NB4 (cell line): ENCODE measurements around the gene GPR39.

Experiments used
- DNase-seq: peaks from one replicate; pipeline ENCODE4 v3.0.0; 2010; ENCODE audit warnings: low read depth
- H3K4me3 ChIP-seq: one replicate; pipeline ENCODE4 v1.5.1; 2011; ENCODE audit warnings: mild to moderate bottlenecking, low read depth, low read length, moderate library complexity
- CTCF ChIP-seq: IDR thresholded peaks from one replicate; pipeline ENCODE4 v1.5.1; 2012; ENCODE audit warnings: low read depth, low read length
- MAX ChIP-seq: IDR thresholded peaks from 2 replicates; pipeline ENCODE4 v1.6.1; 2011; ENCODE audit warnings: low read depth, low read length
- MYC ChIP-seq: IDR thresholded peaks from 2 replicates; pipeline ENCODE4 v1.6.1; 2011; ENCODE audit warnings: low read depth, low read length
- POLR2A ChIP-seq: IDR thresholded peaks from 2 replicates; pipeline ENCODE4 v1.6.1; 2011; ENCODE audit warnings: mild to moderate bottlenecking; ENCODE audit not compliant: insufficient read length; ENCODE audit errors: extremely low read depth

The GPR39 gene

GRCh38 chr2:132550946-132551345, 134.3 kb downstream of the GPR39 start:
- no peak for TF ChIP-seq POLR2A
- no peak for TF ChIP-seq CTCF
- no peak for TF ChIP-seq MAX
- TF ChIP-seq MYC, result no peak
- DNase-seq, result no peak
- H3K4me3 ChIP-seq, result no peak overlapping the region

- TF ChIP-seq POLR2A, result no peak
- no peak for TF ChIP-seq MAX
- TF ChIP-seq MYC, result no peak
- no peak for TF ChIP-seq CTCF
- H3K4me3 ChIP-seq, result no peak overlapping the region
- DNase-seq, result no peak
Measured at GRCh38 chr2:132557694-132558093, 141.1 kb downstream of the GPR39 start.

- H3K4me3 ChIP-seq, result no peak overlapping the region
- DNase-seq, result no peak
- TF ChIP-seq MAX (no peak), MYC (no peak), POLR2A (no peak), CTCF (no peak)
Measured at GRCh38 chr2:132559326-132559725, 142.7 kb downstream of the GPR39 start.

GRCh38 chr2:132559921-132560320, 143.3 kb downstream of the GPR39 start:
- no peak for TF ChIP-seq POLR2A
- no peak for TF ChIP-seq CTCF
- TF ChIP-seq MYC, result no peak
- no peak for TF ChIP-seq MAX
- H3K4me3 ChIP-seq, result no peak overlapping the region
- no peak for DNase-seq

- TF ChIP-seq MYC (no peak), CTCF (no peak), MAX (no peak), POLR2A (no peak)
- no peak overlapping the region for H3K4me3 ChIP-seq
- DNase-seq, result no peak
Measured at GRCh38 chr2:132560562-132560961, 144.0 kb downstream of the GPR39 start.

GRCh38 chr2:132562245-132562644, 145.6 kb downstream of the GPR39 start:
- no peak for TF ChIP-seq MAX
- TF ChIP-seq POLR2A, result no peak
- no peak for TF ChIP-seq CTCF
- no peak for TF ChIP-seq MYC
- H3K4me3 ChIP-seq, result no peak overlapping the region
- DNase-seq, result no peak
